Fibroblast of skin of left biceps (primary cell): ENCODE measurements around the gene FAM236A.
"Not testable (repeated sequence)": the region's sequence is repeated elsewhere in the genome, so short reads cannot be mapped to it uniquely, and the experiment has no call there.

Experiments used
- DNase-seq, 2 experiments: peaks; one replicate each; pipeline ENCODE4 v3.0.0-alpha.2; 2013; ENCODE audit warnings: low read depth in 2 of 2

Gene FAM236A

DNA sequence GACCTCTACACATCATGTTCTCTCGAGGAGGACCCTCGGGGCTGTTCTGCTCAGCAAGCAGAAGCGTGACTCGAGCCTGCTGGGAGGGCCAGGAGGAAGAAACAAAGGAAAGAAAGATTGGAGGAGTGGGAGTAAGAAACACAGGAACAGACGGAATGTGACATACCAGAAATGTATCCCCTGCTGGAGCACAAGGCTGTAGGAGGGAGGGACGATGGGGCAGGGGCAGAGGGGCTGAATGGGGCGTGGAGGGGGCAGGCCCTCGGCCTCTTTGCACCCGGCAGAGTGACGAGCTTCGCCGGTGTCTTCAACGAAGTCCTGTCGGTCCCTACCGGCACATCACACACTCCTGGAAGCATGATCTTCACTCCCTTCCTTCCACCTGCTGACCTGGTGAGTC, at the start of gene FAM236A:
Gene FAM236A, plus strand, starts transcription at position 301 of the 400 bp plus-strand sequence. Its CDS starts 57 bp downstream, at position 358.
- DNase-seq, result not testable (repeated sequence)

- DNase-seq, result not testable (repeated sequence)
Measured at GRCh38 chrX:72889740-72890139, 48.3 kb upstream of the FAM236A start.

GRCh38 chrX:72912315-72912714, 25.7 kb upstream of the FAM236A start, which contains the start of gene FAM236C:
FAM236C (plus strand) TSS chrX:72912615; CDS start chrX:72912715, 100 bp downstream.
- not testable (repeated sequence) for DNase-seq

- not testable (repeated sequence) for DNase-seq
Measured at GRCh38 chrX:72916096-72916495, 21.9 kb upstream of the FAM236A start.

DNA sequence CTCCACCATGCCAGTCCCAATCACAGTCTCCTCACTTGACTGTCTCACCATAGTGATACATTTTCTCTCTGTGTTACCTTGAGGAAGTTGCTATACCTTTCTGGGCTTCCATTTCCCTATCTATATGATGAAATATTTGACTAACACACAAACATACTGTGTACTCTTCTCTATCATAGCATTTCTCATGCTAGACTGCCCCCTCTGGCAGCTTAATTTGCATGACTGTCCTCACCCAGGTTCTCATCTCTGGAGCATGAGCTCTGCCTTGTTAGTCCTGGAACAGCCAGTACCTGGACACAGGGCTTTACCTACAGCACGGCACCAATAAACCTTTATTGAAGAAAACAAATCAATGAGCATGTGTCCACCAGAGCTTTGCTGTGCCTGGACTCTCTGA, 5.7 kb upstream of the FAM236A start:
- DNase-seq, result not testable (repeated sequence)

DNA sequence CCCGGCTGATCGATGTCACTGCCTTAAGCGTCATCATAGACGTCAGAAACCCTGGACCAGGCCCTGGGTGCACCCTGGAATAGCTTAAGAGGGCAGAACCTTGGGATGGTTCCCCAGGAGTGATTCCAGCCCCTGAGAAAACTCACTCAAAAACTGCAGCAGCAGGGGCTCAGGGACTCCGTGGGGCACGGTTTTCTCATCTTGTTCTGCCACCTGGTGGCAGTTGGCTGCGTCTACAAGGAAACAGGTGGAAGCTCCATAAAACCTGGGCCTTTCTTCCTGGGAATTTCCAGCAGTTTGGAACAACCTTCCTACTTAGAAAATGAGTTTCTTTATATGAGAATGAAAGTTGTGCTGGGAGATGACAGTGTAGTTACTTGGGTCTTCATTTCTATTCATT, 1.6 kb upstream of the FAM236A start:
- DNase-seq, result not testable (repeated sequence)

DNA sequence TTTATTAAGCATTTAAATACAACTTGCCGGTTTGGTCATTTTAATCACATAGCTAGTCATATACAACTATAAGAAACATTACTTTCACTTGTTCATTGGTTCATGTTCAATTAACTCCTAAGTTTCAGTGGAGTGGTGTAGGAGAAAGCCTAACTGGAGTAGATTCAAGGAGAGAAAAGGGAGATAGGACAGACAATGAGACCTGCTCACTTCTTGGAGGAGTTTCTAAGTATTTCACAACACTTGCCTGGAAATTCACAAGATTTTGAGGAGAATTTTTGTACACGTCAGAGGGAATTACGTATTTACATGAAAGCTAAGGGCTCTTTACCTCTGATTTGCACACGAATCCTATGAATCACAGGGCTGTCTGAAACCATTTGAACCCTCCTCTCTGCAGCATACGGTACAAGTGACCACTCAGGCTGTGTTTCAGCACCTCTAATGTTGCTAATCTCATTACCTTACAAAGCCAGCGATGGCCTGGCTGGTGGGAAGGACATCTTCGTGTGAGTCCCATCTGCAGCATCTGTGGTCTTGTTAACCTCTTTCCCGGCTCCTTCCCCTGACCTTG, 1.0 kb upstream of the FAM236A start:
- DNase-seq, result not testable (repeated sequence)

- not testable (repeated sequence) for DNase-seq
Measured at GRCh38 chrX:72942272-72942671, 4.3 kb downstream of the FAM236A start.

DNA sequence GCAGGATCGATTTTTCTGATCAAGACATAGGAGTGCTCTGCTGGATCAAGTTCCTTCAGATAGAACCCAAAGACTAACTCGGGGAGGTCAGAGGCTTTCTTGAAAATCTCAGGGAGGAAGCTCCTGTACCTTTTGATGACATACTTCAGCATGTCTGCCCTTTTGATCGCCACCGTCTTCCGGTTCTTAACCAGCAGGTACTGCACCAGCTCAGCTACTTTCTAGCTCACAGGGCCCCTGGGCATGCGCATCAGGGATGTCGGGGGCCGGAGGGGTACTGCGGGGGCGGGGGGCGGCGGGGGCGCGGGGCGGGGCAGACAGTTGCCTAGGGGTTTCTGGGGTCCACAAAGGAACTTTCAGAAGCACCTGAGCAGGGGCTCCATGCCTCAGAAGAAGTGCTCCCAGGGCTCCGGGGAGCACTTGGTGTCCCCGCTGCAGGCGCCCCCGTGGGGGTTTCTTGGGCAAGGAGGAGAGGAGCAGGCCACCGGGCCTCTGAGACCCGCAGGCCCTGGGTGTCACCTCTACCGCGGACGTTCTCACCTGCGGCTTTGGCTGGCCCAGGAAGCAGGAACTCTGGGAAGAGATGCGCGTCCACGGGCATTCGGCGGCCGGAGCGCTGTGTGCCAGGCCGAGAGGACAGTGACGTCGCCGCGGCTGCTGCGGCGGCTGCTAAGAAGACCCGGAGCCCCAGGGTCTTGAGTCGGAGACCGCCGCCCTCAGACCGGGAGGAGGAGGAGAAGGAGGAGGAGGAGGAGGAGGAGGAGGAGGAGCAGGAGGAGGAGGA, 5.2 kb downstream of the FAM236A start:
- DNase-seq, result not testable (repeated sequence)

- not testable (repeated sequence) for DNase-seq
Measured at GRCh38 chrX:72943819-72944169, 5.8 kb downstream of the FAM236A start, which contains the start of gene DMRTC1. DMRTC1 (minus strand) TSS chrX:72943837; CDS start chrX:72875694, 68,143 bp downstream.

- not testable (repeated sequence) for DNase-seq
Measured at GRCh38 chrX:72959971-72960370, 22.0 kb downstream of the FAM236A start.

DNA sequence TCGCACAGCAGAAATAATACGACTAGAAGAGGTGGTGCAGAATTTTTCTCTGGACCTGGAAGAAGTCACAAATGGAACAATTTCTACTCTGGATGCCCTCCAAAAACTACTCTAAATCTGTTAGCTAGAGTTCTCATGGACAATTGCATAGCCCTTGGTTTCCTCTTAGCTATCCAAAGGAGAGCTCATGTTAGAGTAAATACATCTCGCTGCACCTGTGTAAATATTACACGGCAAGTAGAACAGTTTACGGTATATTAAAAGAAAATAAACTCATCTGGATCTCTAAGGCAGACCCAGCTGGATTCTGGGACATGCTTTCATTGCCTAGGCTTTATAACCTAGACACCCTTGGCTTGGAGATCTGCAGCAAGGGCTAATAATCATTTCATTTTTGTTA, 33.9 kb downstream of the FAM236A start:
- DNase-seq, result not testable (repeated sequence)

GRCh38 chrX:72974885-72975284, 36.9 kb downstream of the FAM236A start:
- DNase-seq, result not testable (repeated sequence)

- not testable (repeated sequence) for DNase-seq
Measured at GRCh38 chrX:72980894-72981469, 43.0 kb downstream of the FAM236A start.
